Measurements from ENCODE around the gene CPXM2. TPM values are rescaled to one million over a fixed set of nuclear protein-coding genes. Genes with fewer than 3 reads are reported as not detected.

CPXM2 gene
- total RNA-seq, 1 donor: not detected

DNA sequence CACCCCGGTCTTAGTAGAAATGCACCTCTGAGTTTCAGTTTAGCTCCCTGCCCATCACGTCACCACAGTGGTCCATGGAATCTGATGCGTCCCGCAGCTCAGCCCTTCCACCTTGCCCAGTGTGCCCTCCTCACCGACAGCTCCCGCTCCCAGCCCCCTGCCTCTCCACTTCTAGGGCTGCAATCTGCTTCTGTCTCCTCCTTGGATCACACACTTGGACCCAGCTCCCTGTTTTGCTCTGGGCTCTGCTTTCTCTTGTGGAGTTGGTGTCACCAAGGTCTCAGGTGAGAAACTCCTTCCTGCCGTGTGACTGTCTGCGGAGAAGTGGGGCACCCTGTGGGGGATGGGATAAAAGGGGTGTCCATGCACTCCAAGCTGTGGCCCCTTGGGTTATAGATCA lies 187.5 kb downstream of the CPXM2 start:
- DNase-seq (ENCODE audit: low read depth): no peak
- TF ChIP-seq, protein P1, sequence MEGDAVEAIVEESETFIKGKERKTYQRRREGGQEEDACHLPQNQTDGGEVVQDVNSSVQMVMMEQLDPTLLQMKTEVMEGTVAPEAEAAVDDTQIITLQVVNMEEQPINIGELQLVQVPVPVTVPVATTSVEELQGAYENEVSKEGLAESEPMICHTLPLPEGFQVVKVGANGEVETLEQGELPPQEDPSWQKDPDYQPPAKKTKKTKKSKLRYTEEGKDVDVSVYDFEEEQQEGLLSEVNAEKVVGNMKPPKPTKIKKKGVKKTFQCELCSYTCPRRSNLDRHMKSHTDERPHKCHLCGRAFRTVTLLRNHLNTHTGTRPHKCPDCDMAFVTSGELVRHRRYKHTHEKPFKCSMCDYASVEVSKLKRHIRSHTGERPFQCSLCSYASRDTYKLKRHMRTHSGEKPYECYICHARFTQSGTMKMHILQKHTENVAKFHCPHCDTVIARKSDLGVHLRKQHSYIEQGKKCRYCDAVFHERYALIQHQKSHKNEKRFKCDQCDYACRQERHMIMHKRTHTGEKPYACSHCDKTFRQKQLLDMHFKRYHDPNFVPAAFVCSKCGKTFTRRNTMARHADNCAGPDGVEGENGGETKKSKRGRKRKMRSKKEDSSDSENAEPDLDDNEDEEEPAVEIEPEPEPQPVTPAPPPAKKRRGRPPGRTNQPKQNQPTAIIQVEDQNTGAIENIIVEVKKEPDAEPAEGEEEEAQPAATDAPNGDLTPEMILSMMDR (IDR thresholded peaks at IDR 0.05; ENCODE audit: insufficient read depth, low read depth, low read length): no peak
- H3K4me3 ChIP-seq (ENCODE audit: low read depth, low read length): no peak overlapping the region

DNA sequence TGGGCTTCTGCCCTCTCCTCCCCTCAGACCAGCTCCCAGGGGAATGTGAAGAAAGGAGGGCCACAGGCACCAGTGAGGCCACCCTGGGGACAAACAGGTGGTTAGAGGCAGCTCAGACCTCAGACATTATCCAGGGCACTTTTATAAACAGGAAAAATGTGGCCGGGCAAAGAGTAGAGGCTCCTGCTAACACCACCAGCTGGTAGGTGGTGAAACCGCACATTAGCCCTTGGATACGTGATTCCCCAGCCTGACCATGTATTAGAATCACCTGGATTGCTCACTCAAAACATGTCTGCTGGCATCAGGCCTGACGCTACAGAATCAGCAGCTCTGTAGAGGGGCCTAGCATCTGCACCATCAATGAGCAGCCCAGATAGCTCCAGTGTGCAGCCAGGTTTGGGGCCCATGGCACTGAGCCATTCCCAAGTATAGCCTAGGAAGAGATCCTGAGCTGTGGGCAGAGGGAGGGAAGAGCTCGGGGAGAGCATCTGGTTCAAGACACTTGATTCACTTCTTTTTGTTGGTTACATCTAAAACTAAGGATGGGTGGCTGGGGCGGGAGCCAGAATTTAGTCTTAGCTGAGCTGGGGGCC lies 188.3 kb downstream of the CPXM2 start:
- H3K4me3 ChIP-seq (ENCODE audit: low read depth, low read length): no peak overlapping the region
- TF ChIP-seq, protein P1 (IDR thresholded peaks at IDR 0.05; ENCODE audit: insufficient read depth, low read depth, low read length): no peak
- DNase-seq (ENCODE audit: low read depth): no peak

Other genes with a start within 250 kb of the CPXM2 start
- gene GPR26, start 225.5 kb downstream of the CPXM2 start, total RNA-seq: not detected in 2 replicates
- 7.4 and 16.4 TPM in 2 replicates for gene CHST15, start 201.8 kb upstream of the CPXM2 start, total RNA-seq